ENCODE results near the gene P3H2.

The P3H2 gene

DNA sequence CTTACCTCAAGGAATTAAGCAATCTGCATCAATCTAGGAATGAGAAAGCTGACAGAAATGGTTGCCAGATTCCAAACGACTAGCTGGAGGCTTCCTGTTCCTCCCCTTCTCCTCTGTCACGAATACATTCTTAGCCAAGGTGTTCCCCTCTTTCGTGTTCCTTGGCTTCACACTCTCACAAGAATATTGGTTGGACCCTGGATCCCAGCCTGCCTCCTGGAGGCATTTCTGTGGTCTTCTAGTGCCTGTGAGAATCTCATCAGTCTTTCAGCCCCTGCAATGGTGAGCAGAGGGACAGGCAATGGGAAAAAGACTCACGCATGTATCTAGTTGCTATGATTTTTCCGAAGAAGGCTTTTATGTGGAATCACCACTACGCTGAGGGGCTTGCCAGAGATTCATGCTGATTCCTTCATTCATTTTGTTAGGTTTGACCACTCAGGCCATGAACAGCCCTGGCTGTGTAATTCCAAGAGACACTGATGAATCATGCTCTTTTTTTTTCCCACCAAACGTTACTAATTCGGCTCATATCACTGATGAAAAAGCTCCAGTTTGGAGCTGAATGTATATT, 1.6 kb upstream of the P3H2 start:
- DNase-seq, result no peak

DNA sequence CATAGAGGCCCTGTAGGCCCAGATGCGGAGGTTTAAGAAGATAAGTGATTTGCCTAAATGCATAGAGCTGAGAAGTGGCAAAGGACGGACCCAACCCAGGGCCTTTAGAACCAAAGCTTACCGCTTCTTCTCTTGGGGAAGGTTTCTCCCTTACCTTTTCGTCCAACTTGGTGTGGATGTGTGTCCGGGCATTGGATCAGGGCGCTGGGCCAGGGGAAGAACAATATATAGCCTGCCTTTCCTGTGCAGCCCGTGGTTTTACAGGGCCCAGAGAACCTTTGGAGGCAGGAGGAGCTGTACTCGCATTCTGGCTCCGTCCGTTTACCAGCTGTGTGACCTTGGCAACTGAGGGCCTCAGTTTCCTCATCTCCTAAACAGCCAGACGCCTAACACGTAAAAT, 686 bp upstream of the P3H2 start:
- DNase-seq, result no peak

DNA sequence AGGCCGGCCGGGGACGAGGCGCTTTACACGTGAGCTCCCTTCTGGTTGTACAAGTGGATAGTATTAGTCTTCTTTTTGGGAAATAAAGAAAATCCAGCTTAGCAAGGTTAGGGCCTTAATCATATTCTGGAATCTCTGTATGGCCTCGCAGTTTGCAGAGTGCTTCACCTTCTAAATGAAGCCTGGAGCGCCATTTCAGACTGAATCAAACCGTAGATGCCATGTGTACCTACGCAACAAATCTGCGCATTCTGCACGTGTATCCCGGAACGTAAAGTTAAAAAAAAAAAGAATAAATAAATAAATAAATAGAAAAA, 322 bp upstream of the P3H2 start:
- no peak for DNase-seq

DNA sequence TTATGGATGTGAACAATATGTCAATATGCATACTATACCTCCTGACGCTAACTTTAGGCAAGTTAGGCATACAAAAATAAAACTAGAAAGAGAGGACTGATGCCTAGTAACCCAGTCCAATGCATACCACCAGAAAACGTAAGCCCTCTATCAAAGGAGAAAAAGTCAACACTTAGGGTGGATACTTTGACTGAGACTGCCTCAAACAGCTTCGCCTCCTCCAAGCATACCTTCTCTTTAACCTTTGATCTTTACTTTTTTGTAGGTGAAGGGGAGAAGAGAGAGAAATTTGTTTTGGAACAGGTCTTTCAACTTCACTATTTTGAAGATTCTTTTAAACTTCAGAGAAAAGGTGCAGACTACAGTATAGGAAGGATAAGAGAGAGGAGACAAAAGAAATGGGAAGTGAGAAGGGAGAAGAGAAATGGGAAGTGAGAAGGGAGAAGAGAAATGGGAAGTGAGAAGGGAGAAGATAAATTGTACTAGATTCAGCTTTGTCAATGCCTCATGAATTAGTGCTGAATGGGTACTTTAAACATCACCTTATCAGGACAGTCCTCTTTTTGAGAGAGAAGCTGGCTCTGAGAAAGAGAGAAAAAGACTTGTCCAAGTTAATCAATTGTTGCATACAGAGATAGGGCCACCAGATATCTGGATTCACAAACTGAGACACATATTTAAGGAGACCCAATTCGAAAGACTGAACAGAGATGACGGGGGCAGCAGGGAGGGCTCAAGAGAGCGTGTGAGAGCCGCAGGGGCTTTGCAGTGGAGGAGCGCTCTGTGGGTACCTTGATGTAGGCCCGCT, 1.0 kb downstream of the P3H2 start:
- no peak for DNase-seq

DNA sequence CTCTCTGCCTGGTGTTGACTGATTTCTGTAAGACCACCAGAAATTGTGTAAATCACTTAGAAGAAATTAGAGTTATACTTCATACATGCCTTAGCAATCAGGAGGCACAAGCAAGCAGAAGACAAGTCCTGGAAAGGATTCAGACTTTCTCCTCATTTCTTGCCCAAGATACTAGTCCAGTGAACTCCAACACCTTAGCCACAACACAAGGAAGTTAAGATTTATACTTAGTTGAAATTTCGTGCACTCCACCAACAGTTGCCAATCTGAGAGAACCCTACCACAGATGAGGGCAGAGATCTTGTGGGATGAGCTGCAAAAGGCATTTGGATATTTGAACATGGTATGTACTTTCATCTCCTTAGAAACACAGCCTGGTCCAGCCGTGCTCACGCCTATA, 2.3 kb downstream of the P3H2 start:
- no peak for DNase-seq

DNA sequence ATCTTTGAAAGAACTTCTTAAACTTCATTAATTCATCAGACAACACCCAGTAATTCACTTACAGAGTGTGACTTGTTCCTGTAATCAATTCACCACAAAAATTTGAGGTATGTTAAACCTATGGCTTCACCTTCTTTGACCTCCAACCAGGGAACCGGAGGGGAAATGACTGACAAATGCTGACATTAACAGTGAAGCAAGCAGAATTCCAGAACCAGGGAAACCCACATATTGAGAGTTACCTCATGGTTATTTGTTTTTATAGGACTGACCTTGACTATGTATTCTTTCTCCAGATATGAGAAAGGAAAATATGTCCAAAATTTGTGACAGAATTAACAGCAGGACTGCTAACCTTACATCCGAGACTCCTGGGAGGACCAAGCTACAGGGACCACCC, 2.7 kb downstream of the P3H2 start:
- no peak for DNase-seq

DNA sequence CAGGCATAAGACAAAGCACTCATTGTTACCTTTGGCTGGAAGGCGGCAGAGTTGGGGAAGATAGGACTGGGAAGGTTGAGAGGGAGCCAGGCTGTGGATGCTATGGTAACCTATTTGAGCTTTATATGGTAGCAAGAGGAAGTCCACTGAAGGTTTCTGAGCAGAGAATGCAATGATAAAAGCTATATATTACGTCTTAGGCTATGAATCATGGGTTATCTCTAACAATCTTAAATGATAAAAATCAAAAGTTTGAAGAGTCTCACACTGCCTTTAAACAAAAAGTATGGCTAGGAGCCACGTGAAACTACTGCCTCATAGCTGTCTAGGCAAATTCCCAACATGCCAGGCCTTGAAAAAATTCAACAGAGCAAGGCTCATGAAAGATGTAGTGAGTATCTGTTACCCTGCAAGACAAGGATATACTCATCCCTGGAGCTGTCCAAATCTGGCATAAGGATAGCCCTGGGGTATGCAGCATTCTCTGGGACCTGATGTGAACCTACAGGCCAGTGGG, 4.1 kb downstream of the P3H2 start:
- DNase-seq, result no peak

DNA sequence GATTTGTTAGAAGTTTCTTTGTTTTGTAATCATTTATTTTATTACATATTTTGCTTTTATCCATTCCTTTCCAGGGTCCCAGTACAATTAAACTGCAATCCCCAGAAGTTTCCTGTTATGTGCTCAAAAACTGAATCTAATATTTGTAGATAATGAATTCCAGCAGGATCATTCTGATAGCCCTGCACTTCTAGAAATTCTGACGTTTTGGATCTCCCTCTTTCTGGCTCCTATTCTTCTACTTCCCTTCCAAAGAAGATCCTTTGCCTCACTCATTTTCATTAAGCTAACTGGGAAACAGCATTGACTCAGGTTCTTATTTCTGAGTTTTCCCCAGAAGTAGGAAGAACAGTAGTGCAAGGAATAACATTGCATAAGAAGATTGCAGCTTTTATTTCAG, 9.9 kb downstream of the P3H2 start:
- no peak for DNase-seq

DNA sequence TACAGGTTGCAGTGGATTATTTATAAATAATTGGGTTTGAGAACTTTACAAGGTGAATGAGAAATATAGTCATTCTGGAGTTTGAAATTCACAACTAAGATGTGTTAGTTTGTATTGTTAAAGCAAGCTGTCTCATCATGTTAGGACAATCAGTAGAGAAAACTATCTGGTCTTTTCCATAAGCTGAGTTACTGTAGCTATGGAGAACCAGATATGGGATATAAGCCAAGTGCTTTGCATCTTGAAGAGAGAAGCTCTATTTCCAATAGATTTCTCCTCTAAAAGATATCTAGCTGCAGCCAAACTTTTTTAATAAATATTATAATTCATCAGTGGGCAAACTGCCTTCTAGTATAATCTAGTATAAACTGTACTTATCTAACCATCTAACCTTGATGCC, 11.3 kb downstream of the P3H2 start:
- DNase-seq, result no peak

DNA sequence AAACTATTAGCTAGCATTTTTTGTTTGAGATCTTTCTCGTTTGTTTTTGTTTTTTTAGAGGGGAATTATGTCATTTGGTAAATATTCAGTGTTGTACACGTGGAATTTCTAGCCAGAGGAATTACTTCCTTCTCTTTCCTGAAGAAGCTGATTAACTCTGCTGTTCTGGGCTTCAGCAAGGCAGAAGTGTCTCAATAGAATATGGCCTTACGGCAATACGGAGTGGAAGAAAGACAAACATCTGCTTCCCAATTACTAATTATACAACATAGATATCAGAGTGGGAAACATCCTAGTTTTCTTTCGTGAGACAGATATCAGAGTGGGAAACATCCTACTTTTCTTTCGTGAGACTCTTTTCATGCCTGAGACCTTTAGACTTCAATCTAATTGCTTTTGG, 11.9 kb downstream of the P3H2 start:
- no peak for DNase-seq

DNA sequence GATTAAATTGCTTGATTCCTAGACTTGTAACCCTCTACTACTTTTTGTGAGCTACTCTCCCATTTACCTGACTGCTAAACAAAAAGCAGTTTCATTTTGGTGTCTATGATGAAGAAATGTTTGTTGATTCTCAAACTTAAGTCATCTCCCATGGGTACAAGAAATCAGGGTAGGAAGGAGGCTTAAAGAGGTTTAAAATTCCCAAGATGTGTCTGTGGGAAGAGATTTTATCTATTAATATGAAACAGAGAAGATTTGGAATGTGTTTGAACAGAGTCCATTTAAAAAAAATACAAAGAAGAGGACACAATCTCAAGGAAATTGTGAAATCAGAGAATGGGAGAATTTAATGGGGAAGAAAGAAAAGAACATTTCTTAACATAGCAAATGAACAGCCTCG, 14.8 kb downstream of the P3H2 start:
- no peak for DNase-seq

DNA sequence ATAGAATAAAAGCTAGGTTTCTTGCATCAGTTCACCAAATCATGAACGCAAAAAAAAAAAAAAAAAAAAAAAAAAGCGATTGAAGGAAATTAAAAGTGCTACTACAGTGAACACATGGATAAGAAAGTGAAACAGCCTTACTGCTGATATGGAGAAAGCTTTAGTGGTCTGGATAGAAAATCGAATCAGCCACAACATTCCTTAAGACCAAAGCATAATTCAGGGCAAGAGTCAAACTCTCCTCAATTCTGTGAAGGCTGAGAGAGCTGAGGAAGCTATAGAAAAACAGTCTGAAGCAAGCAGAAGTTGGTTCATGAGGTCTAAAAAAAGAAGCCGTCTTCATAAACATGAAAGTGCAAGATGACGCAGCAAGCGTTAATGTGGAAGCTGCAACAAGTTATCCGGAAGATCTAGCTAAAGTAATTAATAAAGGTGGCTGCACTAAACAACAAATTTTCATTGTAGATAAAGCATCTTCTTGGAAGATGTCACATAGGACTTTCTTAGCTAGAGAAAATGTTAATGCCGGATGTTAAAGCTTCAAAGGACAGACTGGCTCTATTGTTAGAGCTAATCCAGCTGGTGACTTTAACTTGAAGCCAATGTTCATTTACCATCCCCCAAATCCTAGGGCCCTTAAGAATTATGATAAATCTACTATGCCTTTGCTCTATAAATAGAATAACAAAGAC, 19.2 kb downstream of the P3H2 start:
- no peak for DNase-seq

DNA sequence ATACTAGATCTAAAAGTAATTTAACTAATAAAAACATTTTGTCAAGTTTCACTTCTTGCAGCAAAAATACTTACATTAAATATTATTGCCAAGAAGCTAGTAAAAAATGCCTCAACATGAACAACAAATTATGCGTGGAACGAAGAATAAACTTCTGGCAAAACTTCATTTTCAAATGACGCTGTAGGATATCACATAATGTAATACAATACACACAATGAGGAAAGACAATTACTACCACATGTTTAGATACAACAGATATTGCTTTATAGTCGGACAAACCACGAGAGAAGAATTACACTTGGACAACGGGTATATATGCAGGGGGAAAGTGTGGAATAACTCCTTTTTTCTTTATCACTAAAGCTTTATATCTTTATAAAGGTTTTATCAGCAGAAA, 21.6 kb downstream of the P3H2 start:
- DNase-seq, result no peak

DNA sequence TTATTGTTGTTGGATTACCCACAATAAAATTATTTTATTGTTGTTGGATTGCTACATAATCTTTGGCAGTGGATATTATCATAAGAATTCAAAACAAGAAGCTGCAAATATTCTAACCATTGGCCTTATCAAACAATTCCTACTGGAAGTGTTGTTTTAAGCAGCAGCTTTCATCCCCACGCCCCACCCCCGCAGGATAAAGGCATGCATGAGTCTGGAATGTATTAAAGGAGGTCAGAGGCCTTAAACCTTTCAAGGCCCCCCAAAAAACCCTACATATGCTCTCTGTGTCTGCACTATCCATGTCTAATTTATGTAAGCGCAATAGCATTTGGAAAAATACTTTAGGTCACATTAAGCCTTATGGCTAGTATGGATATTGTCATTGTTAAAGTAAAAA, 23.1 kb downstream of the P3H2 start:
- no peak for DNase-seq

DNA sequence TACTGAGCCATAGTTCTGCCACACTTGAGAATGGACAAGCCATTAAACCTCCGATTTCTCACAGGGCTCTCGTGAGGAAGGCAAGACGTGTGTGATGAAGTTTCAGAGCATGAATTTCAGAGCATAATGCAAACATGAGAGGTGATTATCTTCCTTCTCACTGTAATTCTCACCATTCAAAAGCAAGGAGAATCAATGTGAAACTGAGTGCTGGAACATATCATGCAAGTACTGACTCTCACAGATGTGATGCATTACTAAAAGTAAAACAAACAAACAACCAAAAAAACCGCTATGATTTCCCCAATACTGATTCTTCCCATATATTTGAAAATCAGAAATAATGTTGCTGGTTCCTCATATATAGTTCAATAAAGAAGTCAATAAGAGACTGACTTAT, 23.7 kb downstream of the P3H2 start:
- DNase-seq, result no peak

DNA sequence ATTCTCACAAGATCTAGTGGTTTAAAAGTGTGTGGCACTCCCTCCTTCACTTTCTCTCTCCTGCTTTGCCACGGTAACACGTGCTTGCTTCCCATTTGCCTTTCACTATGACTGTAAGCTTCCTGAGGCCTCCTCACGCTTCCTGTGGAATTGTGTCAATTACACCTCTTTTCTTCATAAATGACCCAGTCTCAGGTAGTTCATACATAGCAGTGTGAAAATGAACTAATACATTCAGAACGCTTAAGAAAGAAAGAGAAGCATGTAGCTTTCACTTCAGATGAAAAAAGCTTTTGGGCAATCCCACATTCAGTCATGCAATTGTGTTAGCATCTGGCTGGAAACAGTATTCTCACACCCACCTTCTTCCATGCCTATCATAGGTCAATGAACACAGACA, 24.4 kb downstream of the P3H2 start:
- no peak for DNase-seq

DNA sequence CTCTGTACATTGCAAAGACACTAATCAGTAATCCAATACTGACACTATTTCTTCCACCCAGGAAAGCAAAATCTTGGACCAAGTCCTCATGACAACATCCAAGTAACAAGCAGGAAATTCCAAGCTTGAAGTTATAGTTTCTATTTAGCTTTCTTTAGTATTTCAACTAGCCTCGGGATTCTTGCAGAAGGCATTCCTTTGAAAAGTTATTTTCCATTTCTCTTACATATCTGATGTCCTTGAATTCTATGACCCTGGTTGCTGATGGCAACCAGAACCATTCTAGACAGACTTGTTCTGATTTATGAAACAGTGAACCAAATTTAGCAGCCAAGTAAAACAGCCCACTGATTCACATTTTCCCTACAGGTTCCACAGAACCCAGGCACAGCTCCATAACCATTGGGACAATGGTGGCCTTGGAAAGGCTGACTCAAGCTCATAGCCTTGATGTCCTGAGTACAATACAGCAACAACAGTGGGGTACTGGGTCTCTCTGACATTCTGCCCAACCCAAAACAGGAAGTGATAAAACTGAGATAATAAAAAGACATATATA, 26.5 kb downstream of the P3H2 start:
- DNase-seq, result no peak

DNA sequence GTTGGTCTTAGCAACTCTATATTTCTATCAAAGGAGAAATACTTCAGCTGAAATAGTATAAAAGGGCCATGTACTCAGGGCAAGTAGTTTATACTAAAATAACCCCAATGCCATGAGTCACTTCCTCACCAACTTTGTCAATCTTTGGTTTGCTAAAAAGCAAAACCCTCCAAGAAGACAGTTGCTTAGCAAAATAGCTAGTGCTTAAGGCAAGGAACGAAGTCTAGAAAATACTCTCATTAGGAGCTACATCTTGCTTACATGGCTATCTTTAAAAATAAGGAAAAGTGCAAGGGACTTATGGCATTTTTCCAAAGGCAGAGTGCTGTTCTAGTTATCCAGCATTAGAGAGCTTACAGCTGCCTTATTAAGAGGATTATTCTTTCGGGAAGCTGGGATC, 28.4 kb downstream of the P3H2 start:
- no peak for DNase-seq

DNA sequence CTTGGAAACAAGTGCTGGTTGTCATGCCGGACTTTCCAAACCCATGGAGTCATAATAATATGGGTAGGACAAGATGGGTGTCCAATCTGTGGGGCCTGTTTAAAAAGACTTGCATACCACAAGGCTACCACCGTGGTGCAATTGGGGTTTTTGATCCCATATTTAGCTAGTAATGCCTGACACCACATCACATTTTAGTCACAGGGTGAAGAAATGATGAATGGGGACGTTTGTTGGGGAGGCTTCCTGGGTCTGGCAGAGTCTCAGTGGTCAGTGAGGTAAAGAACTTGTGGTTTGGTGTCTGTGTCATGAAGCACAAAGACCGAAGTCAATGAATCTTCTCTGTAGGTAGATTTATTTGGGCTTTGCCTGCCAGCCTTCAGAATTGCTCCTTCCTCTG, 31.0 kb downstream of the P3H2 start:
- DNase-seq, result no peak

DNA sequence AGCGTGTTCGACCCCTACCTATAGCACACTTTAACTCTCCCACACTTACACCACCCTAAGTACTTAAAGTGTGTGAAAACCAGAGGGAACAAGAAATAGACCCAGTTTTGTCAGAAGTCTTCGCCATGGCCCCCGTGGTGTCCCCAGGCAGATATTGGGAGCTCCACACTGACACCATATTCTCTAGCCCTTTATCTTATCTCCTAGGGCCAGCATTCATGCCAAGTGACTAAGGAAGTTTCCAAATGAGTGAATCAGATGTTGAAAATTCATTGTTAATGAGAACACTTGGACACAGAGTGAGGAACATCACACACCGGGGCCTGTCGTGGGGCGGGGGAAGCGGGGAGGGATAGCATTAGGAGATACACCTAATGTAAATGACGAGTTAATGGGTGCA, 31.8 kb downstream of the P3H2 start:
- no peak for DNase-seq

DNA sequence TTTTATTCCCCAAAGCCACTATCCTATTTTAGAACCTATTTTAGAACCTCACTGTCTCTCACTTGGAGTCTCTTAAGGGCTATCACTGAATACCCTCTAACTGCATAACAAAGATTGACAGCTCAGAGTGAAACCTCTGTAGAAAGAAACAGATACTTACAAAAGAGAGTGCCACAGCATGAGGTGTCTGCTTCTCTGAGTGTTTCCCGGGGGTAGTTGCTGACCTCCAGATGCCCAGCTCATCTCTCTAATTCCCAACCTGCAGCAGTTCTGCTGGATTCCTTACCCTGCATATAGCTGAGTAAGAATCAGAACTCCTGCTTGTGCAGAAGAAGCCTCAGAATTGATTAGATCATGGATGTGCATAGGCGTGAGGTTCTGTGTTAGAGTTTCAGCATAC, 34.5 kb downstream of the P3H2 start:
- DNase-seq, result no peak

DNA sequence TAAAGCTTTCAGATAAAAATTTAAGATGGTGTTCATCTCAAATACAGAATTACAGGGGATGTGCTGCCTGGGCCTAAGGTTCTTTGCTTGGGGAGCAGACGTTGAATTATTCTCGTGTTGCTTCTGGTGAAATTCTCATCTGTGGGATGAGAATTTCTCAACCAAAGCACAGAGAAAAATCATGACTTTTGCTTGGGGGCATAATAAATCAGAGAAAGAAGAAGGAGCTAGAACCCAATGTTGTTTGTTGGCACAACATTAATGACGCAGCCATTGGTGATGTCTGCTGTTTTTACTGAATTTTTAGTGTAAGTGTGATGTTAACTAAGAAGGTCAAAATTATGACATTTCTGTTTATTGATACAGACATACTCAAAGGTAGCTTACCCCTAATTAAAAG, 35.7 kb downstream of the P3H2 start:
- no peak for DNase-seq

DNA sequence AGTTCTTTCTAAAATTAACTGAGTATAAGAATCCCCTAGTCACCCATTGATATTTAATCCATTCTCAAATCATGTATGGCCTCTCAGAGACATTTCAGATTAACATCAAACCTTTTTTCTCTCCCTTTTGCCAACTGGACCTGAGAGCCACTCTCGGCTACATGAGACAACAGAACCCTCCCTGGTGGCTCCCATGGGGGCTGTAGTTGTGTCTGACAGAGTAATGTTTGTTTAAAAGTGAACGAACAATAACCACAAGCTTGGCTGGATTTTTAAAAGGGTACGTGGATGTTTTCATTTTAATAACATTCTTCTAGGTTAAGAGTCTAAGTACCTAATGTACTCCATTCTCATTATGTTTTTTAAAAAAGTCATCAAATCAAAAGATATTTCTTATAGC, 37.1 kb downstream of the P3H2 start:
- no peak for DNase-seq

DNA sequence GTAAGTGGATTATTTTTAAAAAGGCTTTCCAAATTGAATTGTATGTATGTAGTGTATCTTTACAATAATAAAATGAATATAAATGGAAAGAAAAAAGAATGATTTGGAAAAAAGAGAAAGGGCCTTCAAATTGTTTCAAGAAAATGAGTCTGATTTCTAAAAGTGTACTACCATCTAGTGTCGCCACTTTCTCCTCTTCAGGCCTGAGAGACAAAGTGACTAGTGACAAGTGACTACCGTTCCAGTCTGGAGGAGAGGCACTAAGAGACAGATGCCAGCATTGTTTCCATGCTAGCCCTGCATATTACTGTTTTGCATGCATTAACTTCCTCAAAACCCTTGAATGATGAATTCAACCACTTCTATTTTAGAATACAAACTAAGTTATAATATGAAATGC, 39.3 kb downstream of the P3H2 start:
- no peak for DNase-seq

All from activated CD4-positive, alpha-beta T cell treated with anti-CD3 and anti-CD28 coated beads for 1 hour (primary cell).